NCI-H748 treated with DMSO at 0.1 percent for 48 hours (cell line): ENCODE data around the gene CFAP126.
A peak's percentile ranks its signal among the peaks of the same experiment; 100 is the strongest.
"Not testable (repeated sequence)": the region's sequence is repeated elsewhere in the genome, so short reads cannot be mapped to it uniquely, and the experiment has no call there.

Experiments used
- DNase-seq: peaks from one replicate; lab custom pipeline; 2025; lab: John Stamatoyannopoulos, UW

The CFAP126 gene

GRCh38 chr1:161367684-161368400 lies at the start of gene CFAP126:
Gene CFAP126, minus strand, starts transcription at chr1:161367876. Its CDS starts 8 bp downstream, at chr1:161367868.
- DNase-seq: peak; percentile 50

- not testable (repeated sequence) for DNase-seq
These were observed 45.4 kb upstream of the CFAP126 start for GRCh38 chr1:161413050-161413449.

- not testable (repeated sequence) for DNase-seq
These were observed 42.9 kb upstream of the CFAP126 start for GRCh38 chr1:161410636-161410970.

- not testable (repeated sequence) for DNase-seq
These were observed 42.4 kb upstream of the CFAP126 start for GRCh38 chr1:161409848-161410635.

GRCh38 chr1:161408429-161409052 lies 40.9 kb upstream of the CFAP126 start:
- DNase-seq: no peak

GRCh38 chr1:161407451-161407985 lies 39.8 kb upstream of the CFAP126 start:
- no peak for DNase-seq

- not testable (repeated sequence) for DNase-seq
These were observed 38.9 kb upstream of the CFAP126 start for GRCh38 chr1:161406551-161406950.

GRCh38 chr1:161404051-161404597 lies 36.4 kb upstream of the CFAP126 start:
- DNase-seq: no peak

- no peak for DNase-seq
These were observed 34.8 kb upstream of the CFAP126 start for GRCh38 chr1:161402446-161402845.

- peak; percentile 72 for DNase-seq
These were observed 31.8 kb upstream of the CFAP126 start for GRCh38 chr1:161399257-161399998.

GRCh38 chr1:161398900-161399256 lies 31.2 kb upstream of the CFAP126 start:
- DNase-seq: no peak

- not testable (repeated sequence) for DNase-seq
These were observed 29.4 kb upstream of the CFAP126 start for GRCh38 chr1:161397038-161397437.

- no peak for DNase-seq
These were observed 25.5 kb upstream of the CFAP126 start for GRCh38 chr1:161393151-161393550.

GRCh38 chr1:161391611-161392010 lies 23.9 kb upstream of the CFAP126 start:
- DNase-seq: no peak

- DNase-seq: not testable (repeated sequence)
These were observed 23.5 kb upstream of the CFAP126 start for GRCh38 chr1:161391136-161391535.

- DNase-seq: no peak
These were observed 22.8 kb upstream of the CFAP126 start for GRCh38 chr1:161390559-161390858.

- DNase-seq: peak; percentile 94
These were observed 22.2 kb upstream of the CFAP126 start for GRCh38 chr1:161389691-161390558.

GRCh38 chr1:161389158-161389557 lies 21.5 kb upstream of the CFAP126 start:
- not testable (repeated sequence) for DNase-seq

GRCh38 chr1:161388639-161389038 lies 21.0 kb upstream of the CFAP126 start:
- DNase-seq: no peak

- DNase-seq: peak; percentile 28
These were observed 14.7 kb upstream of the CFAP126 start for GRCh38 chr1:161382214-161383019.
